Osteoblast (primary cell): ENCODE data around the gene CENPM. TPM values are rescaled to one million over a fixed set of nuclear protein-coding genes. Genes with fewer than 3 reads are reported as not detected.

Experiments used
- DNase-seq: peaks from one replicate; pipeline ENCODE4 v3.0.0; 2011; ENCODE audit warnings: low spot score, mixed read lengths; ENCODE audit not compliant: insufficient read length; ENCODE audit errors: missing footprints
- H2AFZ ChIP-seq: 2 replicates; pipeline ENCODE4 v1.6.0; 2011; ENCODE audit warnings: mild to moderate bottlenecking, low read length
- H3K27ac ChIP-seq: 2 replicates; pipeline ENCODE4 v1.5.1; 2011; ENCODE audit warnings: mild to moderate bottlenecking, low read depth, low read length, moderate library complexity
- H3K27me3 ChIP-seq: 2 replicates; pipeline ENCODE4 v1.6.0; 2012; ENCODE audit warnings: mild to moderate bottlenecking, control low read depth, inconsistent platforms, low read length, moderate library complexity; ENCODE audit not compliant: insufficient read depth
- H3K36me3 ChIP-seq: 2 replicates; pipeline ENCODE4 v1.5.1; 2011; ENCODE audit warnings: mild to moderate bottlenecking, low read length, control low read depth, moderate library complexity; ENCODE audit not compliant: insufficient read depth
- H3K4me1 ChIP-seq: 2 replicates; pipeline ENCODE4 v1.5.1; 2011; ENCODE audit warnings: mild to moderate bottlenecking, low read length, control low read depth, moderate library complexity; ENCODE audit not compliant: insufficient read depth
- H3K4me2 ChIP-seq: 2 replicates; pipeline ENCODE4 v1.6.0; 2011; ENCODE audit warnings: mild to moderate bottlenecking, low read length; ENCODE audit not compliant: insufficient read depth
- H3K4me3 ChIP-seq: fragments of 200-600 bp; sonication (generic); 3 replicates; pipeline ENCODE4 v1.5.1; 2012; ENCODE audit warnings: mild to moderate bottlenecking, low read length, inconsistent platforms; ENCODE audit not compliant: insufficient read depth
- H3K79me2 ChIP-seq: 2 replicates; pipeline ENCODE4 v1.6.0; 2012; ENCODE audit warnings: mild to moderate bottlenecking, low read length, control low read depth, inconsistent platforms; ENCODE audit not compliant: insufficient read depth
- H3K9me3 ChIP-seq: 2 replicates; pipeline ENCODE4 v1.5.1; 2011; ENCODE audit warnings: low read depth, low read length, control low read depth
- H4K20me1 ChIP-seq: 2 replicates; pipeline ENCODE4 v1.6.0; 2012; ENCODE audit warnings: mild to moderate bottlenecking, low read length, control low read depth; ENCODE audit not compliant: insufficient read depth
- CTCF ChIP-seq: IDR thresholded peaks from 2 replicates; pipeline ENCODE4 v1.5.1; 2011; ENCODE audit warnings: mild to moderate bottlenecking, low read depth, low read length, moderate library complexity; ENCODE audit errors: extremely low read depth
- total RNA-seq: library from RNA; depleted of rRNA; stranded (reverse); fragments of >200 nt; gene quantifications from 2 replicates; pipeline ENCODE4 v1.2.3, GENCODE V29; 2012

CENPM gene
- total RNA-seq, 1 donor: 1.8 TPM

GRCh38 chr22:41925783-41926460 is 21.0 kb downstream of the CENPM start:
- Histone ChIP-seq H3K4me3 (peak overlapping the region; percentile 46), H3K27me3 (peaks cover 9% of the 10 kb centered on the region), H3K4me2 (peak overlapping the region; percentile 71), H4K20me1 (no peaks in the 10 kb centered on the region), H3K4me1 (no peaks in the 10 kb centered on the region), H3K36me3 (no peaks in the 10 kb centered on the region), H3K27ac (no peak overlapping the region), H2AFZ (peak overlapping the region; percentile 41), H3K9me3 (no peaks in the 10 kb centered on the region), H3K79me2 (no peaks in the 10 kb centered on the region)
- peak; percentile 96 for DNase-seq
- TF ChIP-seq CTCF: peak; percentile 47

DNA sequence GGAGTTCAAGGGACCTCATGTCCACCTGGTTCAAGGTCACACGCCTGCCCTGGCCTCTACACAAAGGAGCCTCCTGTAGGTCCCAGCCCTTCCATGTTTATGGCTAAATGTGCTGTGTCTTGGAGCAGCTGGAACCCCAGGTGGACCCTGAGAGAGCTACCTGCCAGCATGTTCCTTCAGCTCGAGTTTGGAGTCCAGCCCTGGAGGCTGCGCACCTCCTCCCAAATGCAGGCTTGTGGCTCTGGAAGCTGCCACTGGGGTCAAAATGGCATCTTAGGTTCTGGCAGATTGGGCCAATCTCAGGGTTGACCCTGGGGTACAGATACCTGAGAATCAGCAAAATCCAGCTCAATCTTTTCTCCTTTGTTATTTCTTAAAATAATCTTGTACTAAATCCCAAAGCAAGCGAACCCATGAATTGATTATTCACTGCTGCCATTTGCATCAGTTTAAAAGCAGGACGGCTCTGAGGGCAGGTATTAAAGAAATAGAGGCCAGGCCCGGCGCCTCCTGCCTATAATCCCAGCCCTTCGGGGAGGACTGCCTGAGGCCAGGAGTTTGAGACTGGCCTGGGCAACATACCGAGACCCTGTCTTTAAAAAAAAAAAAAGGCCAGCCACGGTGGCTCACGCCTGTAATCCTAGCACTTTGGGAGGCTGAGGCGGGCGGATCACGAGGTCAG is 23.2 kb downstream of the CENPM start:
- no peak overlapping the region for H3K4me2 ChIP-seq
- peaks cover 6% of the 10 kb centered on the region for H3K4me1 ChIP-seq
- peak; percentile 79 for DNase-seq
- peaks cover 9% of the 10 kb centered on the region for H3K27me3 ChIP-seq
- H3K27ac ChIP-seq: no peak overlapping the region
- no peak overlapping the region for H3K4me3 ChIP-seq
- H3K36me3 ChIP-seq: no peaks in the 10 kb centered on the region
- H3K9me3 ChIP-seq: no peaks in the 10 kb centered on the region
- no peaks in the 10 kb centered on the region for H3K79me2 ChIP-seq
- H2AFZ ChIP-seq: no peak overlapping the region
- no peaks in the 10 kb centered on the region for H4K20me1 ChIP-seq
- no peak for TF ChIP-seq CTCF

- DNase-seq: peak; percentile 59
- Histone ChIP-seq H3K27ac (no peak overlapping the region), H3K4me3 (no peak overlapping the region), H3K4me1 (peaks cover 8% of the 10 kb centered on the region), H4K20me1 (no peaks in the 10 kb centered on the region), H3K36me3 (no peaks in the 10 kb centered on the region), H3K4me2 (no peak overlapping the region), H2AFZ (no peak overlapping the region), H3K27me3 (peaks cover 12% of the 10 kb centered on the region), H3K79me2 (no peaks in the 10 kb centered on the region), H3K9me3 (no peaks in the 10 kb centered on the region)
- TF ChIP-seq CTCF: no peak
Observed at GRCh38 chr22:41922940-41923594, 23.9 kb downstream of the CENPM start.

DNA sequence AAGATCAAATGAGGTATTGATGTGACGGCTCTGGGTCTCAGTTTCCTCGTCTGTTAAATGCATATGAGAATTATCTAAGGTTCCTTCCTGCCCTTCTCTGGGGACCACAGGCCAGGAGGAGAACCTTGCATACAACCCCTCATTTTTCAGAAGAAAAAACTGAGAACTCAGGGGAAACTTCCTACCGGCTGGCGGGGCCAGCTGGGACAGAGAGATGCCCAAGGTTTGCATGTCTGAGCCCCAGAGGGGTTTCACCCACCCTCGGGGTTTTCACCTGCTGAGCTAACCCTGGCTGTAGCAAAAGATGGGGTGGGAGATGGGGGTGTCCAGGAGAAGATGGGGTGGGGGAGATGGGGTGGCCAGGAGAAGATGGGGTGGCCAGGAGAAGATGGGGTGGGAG is 24.6 kb downstream of the CENPM start:
- Histone ChIP-seq H3K4me2 (no peak overlapping the region), H3K79me2 (no peaks in the 10 kb centered on the region), H3K36me3 (no peaks in the 10 kb centered on the region), H4K20me1 (no peaks in the 10 kb centered on the region), H2AFZ (no peak overlapping the region), H3K9me3 (no peaks in the 10 kb centered on the region), H3K27me3 (peaks cover 13% of the 10 kb centered on the region), H3K27ac (no peak overlapping the region), H3K4me3 (no peak overlapping the region), H3K4me1 (peaks cover 10% of the 10 kb centered on the region)
- no peak for TF ChIP-seq CTCF
- DNase-seq: peak; percentile 58
